ENCODE measurements around the gene GARIN5B. TPM values are rescaled to one million over a fixed set of nuclear protein-coding genes. Genes with fewer than 3 reads are reported as not detected.

Gene GARIN5B
- total RNA-seq, 2 donors from 2014 or later: not detected

- intact Hi-C loops (cut with DNase I): no loop called here
- DNase-seq: peak; percentile 57
- Histone ChIP-seq H3K9ac (ENCODE audit: low read depth in 2 of 2, low read length in 2 of 2) (no peak overlapping the region), H3K27me3 (peaks cover 18% of the 10 kb centered on the region), H3K9me3 (no peaks in the 10 kb centered on the region), H3K27ac (no peak overlapping the region), H3K4me3 (no peak overlapping the region), H3K36me3 (no peaks in the 10 kb centered on the region), H3K4me1 (peaks cover 5% of the 10 kb centered on the region)
- no peak for TF ChIP-seq CTCF (IDR thresholded peaks at IDR 0.05)
These were observed 7.7 kb downstream of the GARIN5B start for GRCh38 chr19:55355213-55355821.

- Histone ChIP-seq H3K9ac (ENCODE audit: low read depth in 2 of 2, low read length in 2 of 2) (peak within 1 kb of the TSS; percentile 55 to 83), H3K27me3 (peaks cover 18% of the 10 kb centered on the region), H3K9me3 (no peaks in the 10 kb centered on the region), H3K36me3 (no peaks in the 10 kb centered on the region), H3K4me1 (peaks cover 5% of the 10 kb centered on the region), H3K4me3 (peak within 1 kb of the TSS; percentile 40), H3K27ac (no peak within 1 kb of the TSS)
- intact Hi-C loops (cut with DNase I): no loop called here
- no peak for TF ChIP-seq CTCF (IDR thresholded peaks at IDR 0.05)
- DNase-seq: no peak
These were observed 8.3 kb downstream of the GARIN5B start, which contains the start of gene COX6B2 for GRCh38 chr19:55354698-55355212. COX6B2 (minus strand) TSS chr19:55354719; CDS start chr19:55354521, 198 bp downstream.

- no peak overlapping the region for H3K27ac ChIP-seq
- no peaks in the 10 kb centered on the region for H3K9me3 ChIP-seq
- TF ChIP-seq CTCF (IDR thresholded peaks at IDR 0.05): no peak
- peaks cover 5% of the 10 kb centered on the region for H3K4me1 ChIP-seq
- peaks cover 18% of the 10 kb centered on the region for H3K27me3 ChIP-seq
- intact Hi-C loops (cut with DNase I): no loop called here
- peak overlapping the region; percentile 40 for H3K4me3 ChIP-seq
- H3K36me3 ChIP-seq: no peaks in the 10 kb centered on the region
- peak; percentile 84 for DNase-seq
- peak overlapping the region; percentile 55 to 83 for H3K9ac ChIP-seq (ENCODE audit: low read depth in 2 of 2, low read length in 2 of 2)
These were observed 9.0 kb downstream of the GARIN5B start for GRCh38 chr19:55353803-55354697.

- no peak for TF ChIP-seq CTCF (IDR thresholded peaks at IDR 0.05)
- Histone ChIP-seq H3K9me3 (no peaks in the 10 kb centered on the region), H3K27ac (no peak overlapping the region), H3K36me3 (no peaks in the 10 kb centered on the region), H3K4me1 (peaks cover 5% of the 10 kb centered on the region), H3K27me3 (peaks cover 18% of the 10 kb centered on the region), H3K9ac (ENCODE audit: low read depth in 2 of 2, low read length in 2 of 2) (peak overlapping the region; percentile 55 to 83), H3K4me3 (peak overlapping the region; percentile 40)
- no peak for DNase-seq
- intact Hi-C loops (cut with DNase I): no loop called here
These were observed 9.7 kb downstream of the GARIN5B start for GRCh38 chr19:55353356-55353802.

- Histone ChIP-seq H3K4me1 (peaks cover 5% of the 10 kb centered on the region), H3K36me3 (no peaks in the 10 kb centered on the region), H3K9me3 (no peaks in the 10 kb centered on the region), H3K9ac (ENCODE audit: low read depth in 2 of 2, low read length in 2 of 2) (peak overlapping the region in 1 of 2 donors; percentile 55), H3K27ac (no peak overlapping the region), H3K4me3 (no peak overlapping the region), H3K27me3 (peaks cover 18% of the 10 kb centered on the region)
- intact Hi-C loops (cut with DNase I): no loop called here
- TF ChIP-seq CTCF (IDR thresholded peaks at IDR 0.05): no peak
- no peak for DNase-seq
These were observed 10.4 kb downstream of the GARIN5B start for GRCh38 chr19:55352549-55353145.

Data from colonic mucosa (tissue), 4 donors.